ENCODE data around the gene PRXL2A. TPM values are rescaled to one million over a fixed set of nuclear protein-coding genes. Genes with fewer than 3 reads are reported as not detected.
A peak's percentile ranks its signal among the peaks of the same experiment; 100 is the strongest.
"Not testable (repeated sequence)": the region's sequence is repeated elsewhere in the genome, so short reads cannot be mapped to it uniquely, and the experiment has no call there.

PRXL2A gene, protein sequence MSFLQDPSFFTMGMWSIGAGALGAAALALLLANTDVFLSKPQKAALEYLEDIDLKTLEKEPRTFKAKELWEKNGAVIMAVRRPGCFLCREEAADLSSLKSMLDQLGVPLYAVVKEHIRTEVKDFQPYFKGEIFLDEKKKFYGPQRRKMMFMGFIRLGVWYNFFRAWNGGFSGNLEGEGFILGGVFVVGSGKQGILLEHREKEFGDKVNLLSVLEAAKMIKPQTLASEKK
- total RNA-seq = 11.9 and 13.2 TPM in 2 replicates

- peak within 1 kb of the TSS; percentile 89 for H3K4me3 Mint-ChIP-seq
- peak; percentile 81 for DNase-seq (ENCODE audit: low spot score)
- peaks cover 28% of the 10 kb centered on the region for H3K4me1 Mint-ChIP-seq (ENCODE audit: low read depth)
- H3K36me3 Mint-ChIP-seq (ENCODE audit: low read depth) = peaks cover 3% of the 10 kb centered on the region
- intact Hi-C loops (cut with micrococcal nuclease) = loop anchor here (1.0 to 5.0 kb wide), 3 partner anchors 36 to 201 kb away; partner anchors contain the start of gene ANXA11
- H3K27me3 Mint-ChIP-seq (ENCODE audit: insufficient read depth) = peaks cover 20% of the 10 kb centered on the region
- H3K9me3 Mint-ChIP-seq = no peaks in the 10 kb centered on the region
- peak within 1 kb of the TSS; percentile 93 for H3K27ac Mint-ChIP-seq
Measured at GRCh38 chr10:80408242-80409101, at the start of gene PRXL2A. Gene PRXL2A, plus strand, starts transcription at chr10:80408551. Its CDS starts 11,917 bp downstream, at chr10:80420468.

- H3K27me3 Mint-ChIP-seq (ENCODE audit: insufficient read depth) = peaks cover 40% of the 10 kb centered on the region
- DNase-seq (ENCODE audit: low spot score); H3K9me3 Mint-ChIP-seq; H3K4me3 Mint-ChIP-seq; H3K27ac Mint-ChIP-seq; intact Hi-C loops (cut with micrococcal nuclease); H3K4me1 Mint-ChIP-seq (ENCODE audit: low read depth); H3K36me3 Mint-ChIP-seq (ENCODE audit: low read depth): not testable (repeated sequence)
Measured at GRCh38 chr10:80358925-80359324, 49.4 kb upstream of the PRXL2A start.

- no peak overlapping the region for H3K4me3 Mint-ChIP-seq
- intact Hi-C loops (cut with micrococcal nuclease) = no loop called here
- no peaks in the 10 kb centered on the region for H3K36me3 Mint-ChIP-seq (ENCODE audit: low read depth)
- H3K4me1 Mint-ChIP-seq (ENCODE audit: low read depth) = peaks cover 5% of the 10 kb centered on the region
- H3K9me3 Mint-ChIP-seq = no peaks in the 10 kb centered on the region
- no peak for DNase-seq (ENCODE audit: low spot score)
- no peak overlapping the region for H3K27ac Mint-ChIP-seq
- H3K27me3 Mint-ChIP-seq (ENCODE audit: insufficient read depth) = peaks cover 37% of the 10 kb centered on the region
Measured at GRCh38 chr10:80359644-80360043, 48.7 kb upstream of the PRXL2A start.

DNA sequence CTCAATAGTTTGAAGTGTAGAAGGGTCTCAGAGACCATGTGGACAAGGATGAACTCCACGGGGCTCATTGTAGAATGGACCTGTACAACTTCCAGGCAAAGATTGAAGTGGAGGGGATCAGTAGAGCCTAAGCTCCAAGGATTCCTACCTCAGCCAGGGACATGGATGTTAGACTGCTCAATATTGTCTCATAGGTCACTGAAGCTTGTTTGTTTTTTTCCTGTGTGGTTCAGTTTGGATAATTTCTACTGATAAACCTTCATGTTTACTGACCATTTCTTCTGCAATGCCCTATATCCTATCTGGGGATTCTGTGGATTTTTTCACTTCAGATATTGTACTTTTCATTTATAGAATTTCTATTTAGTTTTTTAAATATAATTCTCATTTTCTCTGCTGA, 42.8 kb upstream of the PRXL2A start:
- Mint-ChIP-seq H3K4me1 (ENCODE audit: low read depth) (no peaks in the 10 kb centered on the region), H3K9me3 (peaks cover 17% of the 10 kb centered on the region), H3K4me3 (no peak overlapping the region), H3K27me3 (ENCODE audit: insufficient read depth) (peaks cover 12% of the 10 kb centered on the region), H3K27ac (no peak overlapping the region), H3K36me3 (ENCODE audit: low read depth) (peaks cover 2% of the 10 kb centered on the region)
- intact Hi-C loops (cut with micrococcal nuclease) = no loop called here
- DNase-seq (ENCODE audit: low spot score) = no peak

DNA sequence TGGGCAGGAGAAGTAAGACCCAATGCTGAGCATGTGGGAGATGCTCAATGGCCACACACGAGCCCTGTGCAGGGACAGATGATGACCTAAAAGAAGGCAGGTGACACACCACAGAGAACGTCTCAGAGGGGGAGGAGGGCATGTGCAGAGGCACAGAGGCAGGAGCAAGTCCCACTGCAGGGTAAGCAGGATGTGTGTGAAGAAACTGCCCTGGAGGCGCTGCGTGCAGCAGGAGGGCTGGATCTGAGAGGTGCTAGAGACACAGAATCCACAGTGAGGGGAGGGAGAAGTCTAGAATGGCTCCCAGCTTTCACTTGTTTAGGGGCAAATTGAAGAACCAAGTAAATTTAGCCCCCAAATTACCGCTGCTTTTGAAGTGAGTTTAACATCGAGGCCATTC, 36.9 kb upstream of the PRXL2A start:
- Mint-ChIP-seq H3K4me1 (ENCODE audit: low read depth) (no peaks in the 10 kb centered on the region), H3K36me3 (ENCODE audit: low read depth) (peaks cover 2% of the 10 kb centered on the region), H3K9me3 (peaks cover 13% of the 10 kb centered on the region), H3K27ac (no peak overlapping the region), H3K4me3 (no peak overlapping the region), H3K27me3 (ENCODE audit: insufficient read depth) (peaks cover 5% of the 10 kb centered on the region)
- intact Hi-C loops (cut with micrococcal nuclease) = no loop called here
- no peak for DNase-seq (ENCODE audit: low spot score)

- Mint-ChIP-seq H3K27me3 (ENCODE audit: insufficient read depth) (peaks cover 10% of the 10 kb centered on the region), H3K27ac (no peak overlapping the region), H3K4me3 (no peak overlapping the region), H3K36me3 (ENCODE audit: low read depth) (peaks cover 2% of the 10 kb centered on the region), H3K9me3 (peaks cover 4% of the 10 kb centered on the region), H3K4me1 (ENCODE audit: low read depth) (no peaks in the 10 kb centered on the region)
- intact Hi-C loops (cut with micrococcal nuclease) = no loop called here
- DNase-seq (ENCODE audit: low spot score) = no peak
Measured at GRCh38 chr10:80372675-80373074, 35.7 kb upstream of the PRXL2A start.

DNA sequence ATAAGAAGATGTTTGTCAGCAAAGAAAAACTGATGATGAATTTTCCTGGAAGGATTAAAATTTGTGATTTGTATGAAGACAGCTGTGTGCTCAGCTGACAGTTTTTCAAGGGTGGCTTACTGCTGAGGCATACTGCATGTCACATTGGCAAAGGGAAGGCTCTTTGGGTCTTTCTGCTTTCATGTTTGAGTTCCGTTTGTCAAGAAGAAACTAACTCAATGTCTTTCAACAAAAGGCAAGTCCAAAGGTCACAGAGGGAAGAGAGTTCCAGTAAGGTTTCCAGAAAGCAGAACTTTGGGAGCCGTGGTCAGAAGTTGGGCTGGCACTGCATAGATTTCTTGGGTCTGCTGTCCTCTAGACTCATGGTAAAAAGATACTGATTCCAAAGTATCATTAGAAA, 34.8 kb upstream of the PRXL2A start:
- Mint-ChIP-seq H3K27ac (no peak overlapping the region), H3K4me3 (no peak overlapping the region), H3K36me3 (ENCODE audit: low read depth) (no peaks in the 10 kb centered on the region), H3K4me1 (ENCODE audit: low read depth) (peaks cover 4% of the 10 kb centered on the region), H3K9me3 (no peaks in the 10 kb centered on the region), H3K27me3 (ENCODE audit: insufficient read depth) (peaks cover 10% of the 10 kb centered on the region)
- intact Hi-C loops (cut with micrococcal nuclease) = no loop called here
- no peak for DNase-seq (ENCODE audit: low spot score)

- peaks cover 7% of the 10 kb centered on the region for H3K27me3 Mint-ChIP-seq (ENCODE audit: insufficient read depth)
- H3K4me1 Mint-ChIP-seq (ENCODE audit: low read depth) = peaks cover 14% of the 10 kb centered on the region
- no peaks in the 10 kb centered on the region for H3K9me3 Mint-ChIP-seq
- DNase-seq (ENCODE audit: low spot score) = no peak
- intact Hi-C loops (cut with micrococcal nuclease) = loop anchor here (2.0 to 5.0 kb wide), 2 partner anchors 151 to 218 kb away; no protein-coding TSS in a partner anchor
- no peak overlapping the region for H3K27ac Mint-ChIP-seq
- no peaks in the 10 kb centered on the region for H3K36me3 Mint-ChIP-seq (ENCODE audit: low read depth)
- no peak overlapping the region for H3K4me3 Mint-ChIP-seq
Measured at GRCh38 chr10:80379701-80380100, 28.6 kb upstream of the PRXL2A start.

- no peaks in the 10 kb centered on the region for H3K9me3 Mint-ChIP-seq
- no peaks in the 10 kb centered on the region for H3K36me3 Mint-ChIP-seq (ENCODE audit: low read depth)
- H3K4me1 Mint-ChIP-seq (ENCODE audit: low read depth) = peaks cover 14% of the 10 kb centered on the region
- no peak overlapping the region for H3K4me3 Mint-ChIP-seq
- DNase-seq (ENCODE audit: low spot score) = no peak
- intact Hi-C loops (cut with micrococcal nuclease) = loop anchor here (5.0 kb wide), 1 partner anchor 217 kb away; no protein-coding TSS in a partner anchor
- H3K27me3 Mint-ChIP-seq (ENCODE audit: insufficient read depth) = peaks cover 7% of the 10 kb centered on the region
- H3K27ac Mint-ChIP-seq = no peak overlapping the region
Measured at GRCh38 chr10:80380185-80380584, 28.2 kb upstream of the PRXL2A start.

GRCh38 chr10:80382989-80383388, 25.4 kb upstream of the PRXL2A start:
- H3K4me3 Mint-ChIP-seq = no peak overlapping the region
- H3K27me3 Mint-ChIP-seq (ENCODE audit: insufficient read depth) = no peaks in the 10 kb centered on the region
- no peak overlapping the region for H3K27ac Mint-ChIP-seq
- DNase-seq (ENCODE audit: low spot score) = peak; percentile 31
- peaks cover 14% of the 10 kb centered on the region for H3K4me1 Mint-ChIP-seq (ENCODE audit: low read depth)
- no peaks in the 10 kb centered on the region for H3K9me3 Mint-ChIP-seq
- intact Hi-C loops (cut with micrococcal nuclease) = loop anchor here (1.0 to 5.0 kb wide), 6 partner anchors 24 to 541 kb away; no protein-coding TSS in a partner anchor
- H3K36me3 Mint-ChIP-seq (ENCODE audit: low read depth) = no peaks in the 10 kb centered on the region

GRCh38 chr10:80390740-80391139, 17.6 kb upstream of the PRXL2A start:
- Mint-ChIP-seq H3K9me3 (no peaks in the 10 kb centered on the region), H3K36me3 (ENCODE audit: low read depth) (no peaks in the 10 kb centered on the region), H3K27me3 (ENCODE audit: insufficient read depth) (no peaks in the 10 kb centered on the region), H3K27ac (no peak overlapping the region), H3K4me3 (no peak overlapping the region), H3K4me1 (ENCODE audit: low read depth) (no peaks in the 10 kb centered on the region)
- intact Hi-C loops (cut with micrococcal nuclease) = no loop called here
- no peak for DNase-seq (ENCODE audit: low spot score)

DNA sequence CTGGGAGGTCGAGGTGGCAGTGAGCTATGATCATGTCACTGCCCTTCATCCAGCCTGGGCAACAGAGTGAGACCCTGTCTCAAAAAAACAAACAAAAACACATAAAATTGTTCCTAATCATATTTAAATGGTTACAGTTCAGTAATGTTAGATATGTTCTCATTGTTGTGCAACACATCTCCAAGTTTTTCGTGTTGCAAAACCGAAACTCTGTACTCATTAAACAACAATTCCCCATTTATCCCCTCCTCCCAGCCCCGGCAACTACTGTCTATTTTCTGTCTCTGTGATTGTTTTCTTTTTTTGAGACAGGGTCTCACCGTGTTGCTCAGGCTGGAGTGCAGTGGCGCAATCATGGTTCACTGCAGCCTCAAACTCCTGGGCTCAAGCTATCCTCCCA, 16.1 kb upstream of the PRXL2A start:
- Mint-ChIP-seq H3K27ac (no peak overlapping the region), H3K4me3 (no peak overlapping the region), H3K36me3 (ENCODE audit: low read depth) (no peaks in the 10 kb centered on the region), H3K4me1 (ENCODE audit: low read depth) (no peaks in the 10 kb centered on the region), H3K27me3 (ENCODE audit: insufficient read depth) (no peaks in the 10 kb centered on the region), H3K9me3 (no peaks in the 10 kb centered on the region)
- intact Hi-C loops (cut with micrococcal nuclease) = no loop called here
- DNase-seq (ENCODE audit: low spot score) = no peak

GRCh38 chr10:80394358-80394916, 13.9 kb upstream of the PRXL2A start:
- Mint-ChIP-seq H3K4me3 (no peak overlapping the region), H3K36me3 (ENCODE audit: low read depth) (no peaks in the 10 kb centered on the region), H3K27ac (no peak overlapping the region), H3K27me3 (ENCODE audit: insufficient read depth) (no peaks in the 10 kb centered on the region), H3K9me3 (no peaks in the 10 kb centered on the region), H3K4me1 (ENCODE audit: low read depth) (no peaks in the 10 kb centered on the region)
- intact Hi-C loops (cut with micrococcal nuclease) = no loop called here
- no peak for DNase-seq (ENCODE audit: low spot score)
